Tibial artery (tissue), 4 donors: ENCODE data around the gene HUS1.
"Not testable (repeated sequence)": the region's sequence is repeated elsewhere in the genome, so short reads cannot be mapped to it uniquely, and the experiment has no call there.

ENCODE experiments used
- DNase-seq, 2 donors: peaks; one replicate each; pipeline ENCODE4 v3.0.0-alpha.2; 2019
- H3K27ac ChIP-seq, 2 donors: fragments of 200-600 bp; sonication (generic) in 1 of 2; 1 replicate in 1 of 2; 2 replicates in 1 of 2; pipeline ENCODE4 v1.5.1; 2018 to 2019; ENCODE audit warnings: mild to moderate bottlenecking in 1 of 2
- H3K27me3 ChIP-seq, 2 donors: fragments of 200-600 bp; sonication (generic) in 1 of 2; one replicate each; pipeline versions ENCODE4 v1.5.1 to v1.6.0; 2016 to 2019
- H3K36me3 ChIP-seq, 3 donors: fragments of 200-600 bp; sonication (generic) in 2 of 3; one replicate each; pipeline ENCODE4 v1.5.1; 2016 to 2019; ENCODE audit warnings: mild to moderate bottlenecking in 2 of 3
- H3K4me1 ChIP-seq, 4 donors: fragments of 200-600 bp; sonication (generic) in 2 of 4; 1 replicate in 3 of 4; 2 replicates in 1 of 4; pipeline ENCODE4 v1.5.1; 2016 to 2019
- H3K4me3 ChIP-seq, 2 donors: fragments of 200-600 bp; sonication (generic) in 1 of 2; 1 replicate in 1 of 2; 2 replicates in 1 of 2; pipeline ENCODE4 v1.5.1; 2018 to 2019; ENCODE audit warnings: mild to moderate bottlenecking in 2 of 2
- H3K9me3 ChIP-seq, 3 donors: fragments of 200-600 bp; sonication (generic) in 1 of 3; one replicate each; pipeline ENCODE4 v1.5.1; 2016 to 2019
- CTCF ChIP-seq, 2 experiments: fragments of 200-600 bp in 1 of 2; fragments of 450-650 bp in 1 of 2; IDR thresholded peaks; one replicate each; pipeline ENCODE4 v1.5.1; 2017 to 2019; ENCODE audit warnings: antibody characterized with exemption in 2 of 2, mild to moderate bottlenecking in 1 of 2, moderate library complexity in 1 of 2
- intact Hi-C: fragments of 100-400 bp; cut with DNase I; formaldehyde crosslinking; loops from one replicate; pipeline ENCODE4 v1.15.0; 2023; ENCODE audit warnings: low total_unique reads

HUS1 gene

GRCh38 chr7:47990592-47990991 is 11.2 kb upstream of the HUS1 start:
- Histone ChIP-seq H3K36me3 (no peaks in the 10 kb centered on the region), H3K4me3 (no peak overlapping the region), H3K27me3 (no peaks in the 10 kb centered on the region), H3K27ac (no peak overlapping the region), H3K9me3 (no peaks in the 10 kb centered on the region), H3K4me1 (peaks cover 0 to 6% (median 0%) of the 10 kb centered on the region in 4 donors)
- no peak for DNase-seq
- TF ChIP-seq CTCF (IDR thresholded peaks at IDR 0.05) = no peak
- intact Hi-C loops = loop anchor here (5.0 kb wide), 1 partner anchor 122 kb away; no protein-coding TSS in a partner anchor

- H3K9me3 ChIP-seq, H3K4me1 ChIP-seq, H3K4me3 ChIP-seq, H3K27me3 ChIP-seq, DNase-seq, H3K36me3 ChIP-seq, H3K27ac ChIP-seq: not testable (repeated sequence)
- intact Hi-C loops = loop anchor here (5.0 kb wide), 1 partner anchor 122 kb away; no protein-coding TSS in a partner anchor
These were observed 10.4 kb upstream of the HUS1 start for GRCh38 chr7:47989607-47990400.

GRCh38 chr7:47988496-47989386 is 9.3 kb upstream of the HUS1 start:
- TF ChIP-seq CTCF (IDR thresholded peaks at IDR 0.05) = no peak
- H3K9me3 ChIP-seq = no peaks in the 10 kb centered on the region
- no peak overlapping the region for H3K27ac ChIP-seq
- H3K27me3 ChIP-seq = no peaks in the 10 kb centered on the region
- H3K4me3 ChIP-seq = no peak overlapping the region
- intact Hi-C loops = no loop called here
- H3K4me1 ChIP-seq = peaks cover 0 to 6% (median 0%) of the 10 kb centered on the region in 4 donors
- no peak for DNase-seq
- H3K36me3 ChIP-seq = no peaks in the 10 kb centered on the region

GRCh38 chr7:47982610-47983009 is 3.2 kb upstream of the HUS1 start:
- intact Hi-C loops = no loop called here
- no peak for TF ChIP-seq CTCF (IDR thresholded peaks at IDR 0.05)
- Histone ChIP-seq H3K27ac (no peak overlapping the region), H3K9me3 (no peaks in the 10 kb centered on the region), H3K4me1 (peaks cover 6 to 12% (median 10%) of the 10 kb centered on the region in 4 donors), H3K4me3 (no peak overlapping the region), H3K27me3 (no peaks in the 10 kb centered on the region), H3K36me3 (peaks cover 3 to 6% (median 5%) of the 10 kb centered on the region in 3 donors)
- DNase-seq = no peak

DNA sequence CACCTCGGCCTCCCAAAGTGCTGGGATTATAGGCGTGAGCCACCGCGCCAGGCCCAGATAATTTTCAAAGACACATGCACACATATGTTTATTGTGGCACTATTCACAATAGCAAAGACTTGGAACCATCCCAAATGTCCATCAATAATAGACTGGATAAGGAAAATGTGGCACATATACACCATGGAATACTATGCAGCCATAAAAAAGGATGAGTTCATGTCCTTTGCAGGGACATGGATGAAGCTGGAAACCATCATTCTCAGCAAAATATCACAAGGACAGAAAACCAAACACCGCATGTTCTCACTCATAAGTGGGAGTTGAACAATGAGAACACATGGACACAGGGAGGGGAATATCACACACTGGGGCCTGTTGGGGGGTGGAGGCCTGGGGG is 1.2 kb upstream of the HUS1 start:
- peaks cover 23 to 26% (median 25%) of the 10 kb centered on the region in 3 donors for H3K36me3 ChIP-seq
- intact Hi-C loops, DNase-seq: not testable (repeated sequence)

GRCh38 chr7:47979832-47980181 is 392 bp upstream of the HUS1 start:
- TF ChIP-seq CTCF (IDR thresholded peaks at IDR 0.05) = no peak
- H3K27me3 ChIP-seq = no peaks in the 10 kb centered on the region
- DNase-seq = no peak
- H3K4me1 ChIP-seq = peaks cover 6 to 18% (median 11%) of the 10 kb centered on the region in 4 donors
- H3K36me3 ChIP-seq = peaks cover 31 to 34% (median 33%) of the 10 kb centered on the region in 3 donors
- H3K4me3 ChIP-seq = peak overlapping the region; percentile 81 to 87
- peak overlapping the region; percentile 90 to 94 for H3K27ac ChIP-seq
- H3K9me3 ChIP-seq = no peaks in the 10 kb centered on the region
- intact Hi-C loops = no loop called here

More for the DNA sequence above, 1.2 kb upstream of the HUS1 start:
- H3K27ac ChIP-seq, H3K27me3 ChIP-seq, H3K4me3 ChIP-seq, H3K9me3 ChIP-seq: not testable (repeated sequence)
- H3K4me1 ChIP-seq = peaks cover 6 to 18% (median 11%) of the 10 kb centered on the region in 4 donors
